Right lobe of liver (tissue), 6 donors: ENCODE measurements around the gene IRF4. TPM values are rescaled to one million over a fixed set of nuclear protein-coding genes. Genes with fewer than 3 reads are reported as not detected.

Experiments used
- ATAC-seq, 4 donors: fragments of 200-7000 bp; cut with Tn5 transposase; one replicate each; pipeline ENCODE4 v1.9.1; 2020; ENCODE audit warnings: mild to moderate bottlenecking in 4 of 4, moderate library complexity in 4 of 4
- DNase-seq, 3 donors: peaks; one replicate each; pipeline ENCODE4 v3.0.0-alpha.2; 2020
- H3K27ac ChIP-seq, 3 donors: fragments of 200-600 bp; one replicate each; pipeline ENCODE4 v1.8.0; 2022
- H3K27me3 ChIP-seq, 2 donors: fragments of 200-600 bp; one replicate each; pipeline ENCODE4 v1.8.0; 2022
- H3K36me3 ChIP-seq, 4 donors: fragments of 200-600 bp; sonication (generic) in 1 of 4; one replicate each; pipeline versions ENCODE4 v1.5.1 to v1.8.0; 2017 to 2022; ENCODE audit warnings: control low read depth in 1 of 4
- H3K4me1 ChIP-seq, 4 donors: fragments of 200-600 bp; sonication (generic) in 1 of 4; one replicate each; pipeline versions ENCODE4 v1.5.1 to v1.8.0; 2017 to 2022; ENCODE audit warnings: control low read depth in 1 of 4
- H3K4me3 ChIP-seq, 3 donors: fragments of 200-600 bp; one replicate each; pipeline ENCODE4 v1.8.0; 2022
- H3K9me3 ChIP-seq, 4 donors: fragments of 200-600 bp; sonication (generic) in 1 of 4; one replicate each; pipeline versions ENCODE4 v1.5.1 to v1.8.0; 2017 to 2022; ENCODE audit warnings: control low read depth in 1 of 4
- CTCF ChIP-seq, 4 donors: fragments of 200-600 bp in 3 of 4; fragments of 450-650 bp in 1 of 4; IDR thresholded peaks; one replicate each; pipeline versions ENCODE4 v1.5.1 to v1.8.0; 2016 to 2022; ENCODE audit warnings: antibody characterized with exemption in 4 of 4, mild to moderate bottlenecking in 2 of 4
- POLR2A ChIP-seq: fragments of 450-650 bp; IDR thresholded peaks from one replicate; pipeline ENCODE4 v1.6.1; 2017; ENCODE audit warnings: antibody characterized with exemption, mild to moderate bottlenecking
- WGBS: methylation state at CpG from one replicate; pipeline ENCODE4 v1.1.6; 2018; ENCODE audit warnings: low coverage, low lambda C conversion rate; ENCODE audit not compliant: insufficient coverage; ENCODE audit errors: missing lambda C conversion rate; 5-methylcytosine and 5-hydroxymethylcytosine counted together
- intact Hi-C, 2 donors: fragments of 100-400 bp; cut with DNase I; formaldehyde crosslinking; loops; one replicate each; pipeline versions ENCODE4 v1.11.2 to v1.14.1; 2022
- total RNA-seq, 6 experiments: library from RNA; depleted of rRNA in 2 of 6; stranded (reverse); fragments of >200 nt in 2 of 6; fragmentation: NEBNext Ultra II Directional in 3 of 6; extraction: Animal tissue kit (Norgen Biotek cat#: 25700) in 3 of 6; gene quantifications; one replicate each; pipeline versions ENCODE4 v1.1.0 to v1.2.4, GENCODE V29; 2016 to 2023
- donor health status: DM: no; HTN: yes; CAD: no.
- donor health status: DM: no; HTN: no; CAD: no.
- donor health status: DM: no; HTN: no; CAD: no.
- donor health status: DM: no; HTN: yes; CAD: no.
- donor health status: DM: no; HTN: yes; CAD: no.

The IRF4 gene
- total RNA-seq, 6 experiments from 2014 or later = 0.24 to 5.0 (median 1.6) TPM

GRCh38 chr6:343960-344815 is 47.4 kb upstream of the IRF4 start:
- ATAC-seq (no peak), DNase-seq (no peak)
- H3K27ac ChIP-seq = no peak overlapping the region
- H3K4me1 ChIP-seq = peaks cover 0 to 12% (median under 1%) of the 10 kb centered on the region in 4 donors
- WGBS = 69% methylated on average over 20 of the region's 20 CpGs
- no peak for TF ChIP-seq CTCF (IDR thresholded peaks at IDR 0.05)
- TF ChIP-seq POLR2A = no peak
- no peak overlapping the region for H3K4me3 ChIP-seq
- no peaks in the 10 kb centered on the region for H3K27me3 ChIP-seq
- H3K9me3 ChIP-seq = no peaks in the 10 kb centered on the region
- H3K36me3 ChIP-seq = peaks cover 0 to 17% (median 0%) of the 10 kb centered on the region in 4 donors
- intact Hi-C loops = no loop called here

- no peak for TF ChIP-seq CTCF (IDR thresholded peaks at IDR 0.05)
- no peak for TF ChIP-seq POLR2A
- WGBS = 77% methylated on average over 8 of the region's 8 CpGs
- Histone ChIP-seq H3K4me1 (peaks cover 0 to 9% (median 0%) of the 10 kb centered on the region in 4 donors), H3K36me3 (peaks cover 0 to 23% (median 0%) of the 10 kb centered on the region in 4 donors), H3K4me3 (no peak overlapping the region), H3K27ac (no peak overlapping the region), H3K27me3 (no peaks in the 10 kb centered on the region), H3K9me3 (no peaks in the 10 kb centered on the region)
- intact Hi-C loops = no loop called here
- DNase-seq = no peak
- ATAC-seq = no peak
Observed at GRCh38 chr6:344816-345340, 46.7 kb upstream of the IRF4 start.

- Histone ChIP-seq H3K27ac (no peak overlapping the region), H3K27me3 (no peaks in the 10 kb centered on the region), H3K4me1 (peaks cover 0 to 8% (median 0%) of the 10 kb centered on the region in 4 donors), H3K9me3 (no peaks in the 10 kb centered on the region), H3K4me3 (no peak overlapping the region), H3K36me3 (peaks cover 0 to 23% (median 0%) of the 10 kb centered on the region in 4 donors)
- 80% methylated on average over 17 of the region's 17 CpGs for WGBS
- DNase-seq (no peak), ATAC-seq (no peak)
- TF ChIP-seq POLR2A = no peak
- intact Hi-C loops = no loop called here
Observed at GRCh38 chr6:345747-346385, 45.7 kb upstream of the IRF4 start.

- intact Hi-C loops = no loop called here
- peaks cover 0 to 5% (median 0%) of the 10 kb centered on the region in 4 donors for H3K4me1 ChIP-seq
- no peak overlapping the region for H3K27ac ChIP-seq
- TF ChIP-seq POLR2A = no peak
- TF ChIP-seq CTCF (IDR thresholded peaks at IDR 0.05) = no peak
- 72% methylated on average over 10 of the region's 10 CpGs for WGBS
- peaks cover 0 to 23% (median 0%) of the 10 kb centered on the region in 4 donors for H3K36me3 ChIP-seq
- no peak overlapping the region for H3K4me3 ChIP-seq
- no peak for DNase-seq
- H3K9me3 ChIP-seq = no peaks in the 10 kb centered on the region
- ATAC-seq = no peak
- H3K27me3 ChIP-seq = no peaks in the 10 kb centered on the region
Observed at GRCh38 chr6:346386-347030, 45.0 kb upstream of the IRF4 start.
